Erythroblast (primary cell): ENCODE data around the gene PNMA5.

Experiments used
- GATA1 ChIP-seq: IDR thresholded peaks from 2 replicates; pipeline ENCODE4 v1.6.1; 2011; ENCODE audit warnings: low read depth, mild to moderate bottlenecking, control low read depth, low read length, moderate library complexity
- POLR2A ChIP-seq: IDR thresholded peaks from 2 replicates; pipeline ENCODE4 v1.6.1; 2011; ENCODE audit warnings: mild to moderate bottlenecking, low read length

GRCh38 chrX:152960115-152960514 lies 33.8 kb downstream of the PNMA5 start:
- TF ChIP-seq POLR2A (no peak), GATA1 (no peak)
